Germinal center (tissue), 1 donor: ENCODE measurements around the gene CEACAM20.
"Not testable (repeated sequence)": the region's sequence is repeated elsewhere in the genome, so short reads cannot be mapped to it uniquely, and the experiment has no call there.

Source experiments
- DNase-seq: peaks from one replicate; pipeline ENCODE4 v3.0.0; 2012; ENCODE audit warnings: mixed read lengths, low spot score

The CEACAM20 gene

DNA sequence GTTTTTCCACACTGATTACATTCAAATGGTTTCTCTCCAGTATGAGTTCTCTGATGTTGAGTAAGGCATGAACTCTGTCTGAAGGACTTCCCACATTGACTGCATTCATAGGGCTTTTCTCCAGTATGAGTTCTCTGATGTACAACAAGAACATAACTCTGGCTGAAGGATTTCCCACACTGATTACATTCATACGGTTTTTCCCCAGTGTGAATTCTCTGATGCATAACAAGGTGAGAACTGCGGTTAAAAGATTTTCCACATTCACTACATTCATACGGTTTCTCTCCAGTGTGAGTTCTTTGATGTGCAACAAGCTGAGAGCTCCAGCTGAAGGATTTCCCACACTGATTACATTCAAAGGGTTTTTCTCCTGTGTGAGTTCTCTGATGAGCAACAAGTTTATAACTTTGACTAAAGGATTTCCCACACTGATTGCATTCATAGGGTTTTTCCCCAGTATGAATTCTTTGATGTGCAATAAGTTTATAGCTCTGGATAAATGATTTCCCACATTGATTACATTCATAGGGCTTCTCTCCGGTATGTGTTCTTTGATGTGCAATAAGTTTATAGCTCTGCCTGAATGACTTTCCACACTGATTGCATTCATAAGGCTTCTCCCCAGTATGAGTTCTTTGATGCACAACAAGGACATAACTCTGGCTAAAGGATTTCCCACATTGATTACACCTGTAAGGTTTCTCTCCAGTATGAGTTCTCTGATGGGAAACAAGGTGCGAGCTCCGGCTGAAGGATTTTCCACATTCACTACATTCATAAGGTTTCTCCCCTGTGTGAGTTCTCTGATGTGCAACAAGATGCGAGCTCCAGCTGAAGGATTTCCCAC, 52.7 kb downstream of the CEACAM20 start:
- no peak for DNase-seq

DNA sequence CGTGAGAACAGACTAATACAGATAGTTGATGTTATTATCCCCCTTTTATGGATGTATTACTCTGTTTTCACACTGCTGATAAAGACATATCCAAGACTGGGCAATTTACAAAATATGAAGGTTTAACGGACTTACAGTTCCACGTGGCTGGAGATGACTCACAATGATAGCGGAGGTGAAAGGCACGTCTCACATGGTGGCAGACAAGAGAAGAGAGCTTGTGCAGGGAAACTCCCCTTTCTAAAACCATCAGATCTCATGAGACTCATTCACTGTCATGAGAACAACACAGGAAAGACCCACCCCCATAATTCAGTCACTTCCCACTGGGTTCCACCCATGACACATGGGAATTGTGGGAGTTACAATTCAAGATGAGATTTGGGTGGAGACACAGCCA, 60.7 kb downstream of the CEACAM20 start:
- DNase-seq = not testable (repeated sequence)

DNA sequence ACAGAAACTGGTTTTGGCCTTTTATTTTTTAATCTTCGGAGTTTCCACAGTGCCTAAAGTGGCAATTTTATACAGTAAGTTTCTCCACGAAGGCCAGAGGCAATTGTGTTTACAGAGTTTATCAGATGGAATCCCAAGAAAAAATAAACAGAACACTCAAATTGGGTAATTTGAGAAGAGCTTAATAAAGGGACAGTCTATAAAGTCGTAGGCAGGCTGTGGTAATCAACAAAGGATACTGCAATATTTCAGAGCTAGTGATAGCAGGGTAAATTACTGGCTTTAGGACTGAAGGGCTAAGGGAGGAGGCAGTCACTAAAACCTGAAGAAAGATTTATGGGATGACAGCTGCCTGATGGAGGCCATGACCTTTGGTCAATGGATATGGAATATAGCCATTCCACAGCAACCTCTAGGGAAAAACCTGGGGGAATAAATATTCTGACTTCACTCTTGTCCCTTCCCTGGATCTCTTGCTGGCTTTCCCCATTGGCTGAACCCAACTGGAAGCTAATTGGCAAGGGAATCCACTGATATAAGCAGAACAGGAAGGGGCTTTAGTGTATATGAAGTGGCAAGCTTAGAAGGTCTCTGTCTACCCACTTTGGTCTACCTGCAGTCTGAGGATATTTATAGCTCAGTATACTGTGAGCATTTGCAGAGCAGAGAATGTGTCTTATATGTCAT, 66.7 kb downstream of the CEACAM20 start:
- DNase-seq = not testable (repeated sequence)
